Liver (tissue), 9 donors: ENCODE measurements around the gene ZFAND3. TPM values are rescaled to one million over a fixed set of nuclear protein-coding genes. Genes with fewer than 3 reads are reported as not detected.

Source experiments
- DNase-seq: peaks from one replicate; pipeline ENCODE4 v3.0.0-alpha.2; 2017; ENCODE audit warnings: low spot score
- H3K27ac ChIP-seq, 2 donors: one replicate each; pipeline ENCODE4 v1.7.0; 2013; ENCODE audit warnings: inconsistent platforms in 2 of 2, low read length in 2 of 2, control low read depth in 1 of 2, low read depth in 1 of 2, mild to moderate bottlenecking in 1 of 2
- H3K27me3 ChIP-seq, 4 donors: one replicate each; pipeline versions ENCODE4 v1.6.1 to v1.7.0; 2013; ENCODE audit warnings: low read length in 3 of 4, inconsistent platforms in 1 of 4, mild to moderate bottlenecking in 1 of 4, moderate library complexity in 1 of 4; ENCODE audit not compliant: control insufficient read depth in 4 of 4, insufficient read depth in 4 of 4
- H3K36me3 ChIP-seq, 4 donors: one replicate each; pipeline versions ENCODE4 v1.6.1 to v1.7.0; 2013; ENCODE audit warnings: low read length in 3 of 4, mild to moderate bottlenecking in 3 of 4, low read depth in 1 of 4, moderate library complexity in 1 of 4; ENCODE audit not compliant: control insufficient read depth in 4 of 4, insufficient read depth in 3 of 4
- H3K4me1 ChIP-seq, 4 donors: one replicate each; pipeline versions ENCODE4 v1.6.1 to v1.7.0; 2013; ENCODE audit warnings: low read length in 3 of 4, mild to moderate bottlenecking in 3 of 4, moderate library complexity in 1 of 4; ENCODE audit not compliant: control insufficient read depth in 4 of 4, insufficient read depth in 4 of 4
- H3K4me3 ChIP-seq, 3 donors: one replicate each; pipeline versions ENCODE4 v1.6.1 to v1.7.0; 2013; ENCODE audit warnings: low read length in 3 of 3, control low read depth in 1 of 3, low read depth in 1 of 3, mild to moderate bottlenecking in 1 of 3
- H3K9ac ChIP-seq, 2 donors: one replicate each; pipeline ENCODE4 v1.7.0; 2013; ENCODE audit warnings: low read length in 2 of 2, mild to moderate bottlenecking in 2 of 2, moderate library complexity in 2 of 2, control low read depth in 1 of 2, low read depth in 1 of 2
- H3K9me3 ChIP-seq, 4 donors: one replicate each; pipeline versions ENCODE4 v1.6.1 to v1.7.0; 2013; ENCODE audit warnings: low read length in 3 of 4; ENCODE audit not compliant: control insufficient read depth in 4 of 4
- EGR1 ChIP-seq, 2 donors: IDR thresholded peaks; 2 replicates each; pipeline ENCODE4 v1.6.1; 2016 to 2018; ENCODE audit warnings: antibody characterized with exemption in 2 of 2, low read depth in 2 of 2
- FOXA1 ChIP-seq: IDR thresholded peaks from 2 replicates; pipeline ENCODE4 v1.6.1; 2016; ENCODE audit warnings: antibody characterized with exemption
- GABPA ChIP-seq, 2 donors: IDR thresholded peaks in 1 of 2; conservative IDR thresholded peaks in 1 of 2; 2 replicates each; pipeline ENCODE4 v1.6.1; 2016; ENCODE audit warnings: antibody characterized with exemption in 2 of 2, mild to moderate bottlenecking in 1 of 2, moderate library complexity in 1 of 2
- HNF4A ChIP-seq, 2 donors: conservative IDR thresholded peaks; 2 replicates each; pipeline ENCODE4 v1.6.1; 2016; ENCODE audit warnings: antibody characterized with exemption in 2 of 2, mild to moderate bottlenecking in 2 of 2
- HNF4G ChIP-seq: IDR thresholded peaks from 2 replicates; pipeline ENCODE4 v1.6.1; 2016; ENCODE audit warnings: antibody characterized with exemption
- JUND ChIP-seq, 2 donors: IDR thresholded peaks; 2 replicates each; pipeline ENCODE4 v1.6.1; 2016; ENCODE audit warnings: antibody characterized with exemption in 2 of 2
- MAX ChIP-seq: IDR thresholded peaks from 2 replicates; pipeline ENCODE4 v1.6.1; 2016; ENCODE audit warnings: antibody characterized with exemption
- NR2F2 ChIP-seq: IDR thresholded peaks from 2 replicates; pipeline ENCODE4 v1.6.1; 2016; ENCODE audit warnings: antibody characterized with exemption
- RAD21 ChIP-seq, 2 donors: IDR thresholded peaks; 2 replicates each; pipeline ENCODE4 v1.6.1; 2016; ENCODE audit warnings: antibody characterized with exemption in 2 of 2, mild to moderate bottlenecking in 2 of 2
- RXRA ChIP-seq, 2 donors: IDR thresholded peaks; 2 replicates each; pipeline ENCODE4 v1.6.1; 2017 to 2018; ENCODE audit warnings: antibody characterized with exemption in 2 of 2, mild to moderate bottlenecking in 1 of 2
- SP1 ChIP-seq: IDR thresholded peaks from 2 replicates; pipeline ENCODE4 v1.6.1; 2018; ENCODE audit warnings: antibody characterized with exemption, mild to moderate bottlenecking
- YY1 ChIP-seq: IDR thresholded peaks from 2 replicates; pipeline ENCODE4 v1.6.1; 2016; ENCODE audit warnings: antibody characterized with exemption, mild to moderate bottlenecking
- WGBS: extraction: QIAGEN DNeasy Blood & Tissue Kit; methylation state at CpG from one replicate; pipeline ENCODE4 v1.1.7; 2013; 5-methylcytosine and 5-hydroxymethylcytosine counted together
- polyA plus RNA-seq, 2 donors: library from polyadenylated mRNA; stranded (reverse) in 1 of 2; unstranded in 1 of 2; fragments of 200-250 nt in 1 of 2; fragments of >200 nt in 1 of 2; fragmentation: Nextera tagmentation in 1 of 2; extraction: Ambion mirVana in 1 of 2; gene quantifications; one replicate each; pipeline versions ENCODE4 v1.2.1 to v1.2.3, GENCODE V29; 2013 to 2015
- total RNA-seq, 2 donors: library from RNA; depleted of rRNA; stranded (reverse); fragments of >200 nt; gene quantifications; one replicate each; pipeline ENCODE4 v1.2.3, GENCODE V29; 2014
- TF ChIP-seq, protein P1 (sequence below): IDR thresholded peaks from 2 replicates; pipeline ENCODE4 v1.6.1; 2016; ENCODE audit warnings: antibody characterized with exemption
- TF ChIP-seq, protein P2 (sequence below): fragments of 150-350 bp; IDR thresholded peaks from 2 replicates; pipeline ENCODE4 v1.5.1; 2017; ENCODE audit warnings: improper control_type of control experiment, low read depth, low read length; ENCODE audit not compliant: missing input control
- TF ChIP-seq, protein P3 (sequence below): IDR thresholded peaks from 2 replicates; pipeline ENCODE4 v1.6.1; 2016; ENCODE audit warnings: antibody characterized with exemption, mild to moderate bottlenecking
- TF ChIP-seq, protein P4 (sequence below): IDR thresholded peaks from 2 replicates; pipeline ENCODE4 v1.6.1; 2016; ENCODE audit warnings: antibody characterized with exemption
- donor health status: healthy.
- donor health status: healthy.
- donor health status: healthy.
- donor health status: healthy.
- donor health status: healthy.

Gene ZFAND3
- total and polyA plus RNA-seq, 4 donors: 7.7 to 37.5 (median 23.1) TPM

DNA sequence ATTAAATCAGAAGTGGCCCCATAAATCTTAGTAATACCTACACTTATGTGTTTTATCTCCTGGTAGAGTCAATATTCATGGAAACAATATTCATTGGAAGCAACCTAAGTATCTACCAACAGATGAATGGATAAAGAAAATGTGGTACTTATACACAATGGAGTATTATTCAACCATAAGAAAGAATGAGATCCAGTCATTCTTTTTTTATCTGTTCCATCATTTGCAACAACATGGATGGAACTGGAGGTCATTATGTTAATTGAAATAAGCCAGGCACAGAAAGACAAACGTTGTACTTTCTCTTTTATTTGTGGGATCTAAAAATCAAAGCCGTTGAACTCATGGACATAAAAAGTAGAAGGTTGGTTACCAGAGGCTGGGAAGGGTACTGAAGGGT lies 268.5 kb downstream of the ZFAND3 start:
- no peak for DNase-seq
- H3K4me1 ChIP-seq: no peaks in the 10 kb centered on the region
- no peak overlapping the region for H3K9ac ChIP-seq
- H3K27me3 ChIP-seq: no peaks in the 10 kb centered on the region
- H3K4me3 ChIP-seq: no peak overlapping the region
- no peak overlapping the region for H3K27ac ChIP-seq
- TF ChIP-seq, protein P1, sequence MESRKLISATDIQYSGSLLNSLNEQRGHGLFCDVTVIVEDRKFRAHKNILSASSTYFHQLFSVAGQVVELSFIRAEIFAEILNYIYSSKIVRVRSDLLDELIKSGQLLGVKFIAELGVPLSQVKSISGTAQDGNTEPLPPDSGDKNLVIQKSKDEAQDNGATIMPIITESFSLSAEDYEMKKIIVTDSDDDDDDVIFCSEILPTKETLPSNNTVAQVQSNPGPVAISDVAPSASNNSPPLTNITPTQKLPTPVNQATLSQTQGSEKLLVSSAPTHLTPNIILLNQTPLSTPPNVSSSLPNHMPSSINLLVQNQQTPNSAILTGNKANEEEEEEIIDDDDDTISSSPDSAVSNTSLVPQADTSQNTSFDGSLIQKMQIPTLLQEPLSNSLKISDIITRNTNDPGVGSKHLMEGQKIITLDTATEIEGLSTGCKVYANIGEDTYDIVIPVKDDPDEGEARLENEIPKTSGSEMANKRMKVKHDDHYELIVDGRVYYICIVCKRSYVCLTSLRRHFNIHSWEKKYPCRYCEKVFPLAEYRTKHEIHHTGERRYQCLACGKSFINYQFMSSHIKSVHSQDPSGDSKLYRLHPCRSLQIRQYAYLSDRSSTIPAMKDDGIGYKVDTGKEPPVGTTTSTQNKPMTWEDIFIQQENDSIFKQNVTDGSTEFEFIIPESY: no peak
- no peaks in the 10 kb centered on the region for H3K9me3 ChIP-seq
- peaks cover 0 to 5% (median 4%) of the 10 kb centered on the region in 4 donors for H3K36me3 ChIP-seq
- 91% methylated on average over 2 of the region's 2 CpGs for WGBS

GRCh38 chr6:38088829-38089228 lies 269.3 kb downstream of the ZFAND3 start:
- Histone ChIP-seq H3K27ac (no peak overlapping the region), H3K27me3 (no peaks in the 10 kb centered on the region), H3K9me3 (no peaks in the 10 kb centered on the region), H3K4me3 (no peak overlapping the region), H3K9ac (no peak overlapping the region), H3K4me1 (no peaks in the 10 kb centered on the region), H3K36me3 (peaks cover 0 to 5% (median 1%) of the 10 kb centered on the region in 4 donors)
- no peak for DNase-seq
- TF ChIP-seq YY1: no peak
- TF ChIP-seq, protein P1: no peak
- TF ChIP-seq, protein P2, sequence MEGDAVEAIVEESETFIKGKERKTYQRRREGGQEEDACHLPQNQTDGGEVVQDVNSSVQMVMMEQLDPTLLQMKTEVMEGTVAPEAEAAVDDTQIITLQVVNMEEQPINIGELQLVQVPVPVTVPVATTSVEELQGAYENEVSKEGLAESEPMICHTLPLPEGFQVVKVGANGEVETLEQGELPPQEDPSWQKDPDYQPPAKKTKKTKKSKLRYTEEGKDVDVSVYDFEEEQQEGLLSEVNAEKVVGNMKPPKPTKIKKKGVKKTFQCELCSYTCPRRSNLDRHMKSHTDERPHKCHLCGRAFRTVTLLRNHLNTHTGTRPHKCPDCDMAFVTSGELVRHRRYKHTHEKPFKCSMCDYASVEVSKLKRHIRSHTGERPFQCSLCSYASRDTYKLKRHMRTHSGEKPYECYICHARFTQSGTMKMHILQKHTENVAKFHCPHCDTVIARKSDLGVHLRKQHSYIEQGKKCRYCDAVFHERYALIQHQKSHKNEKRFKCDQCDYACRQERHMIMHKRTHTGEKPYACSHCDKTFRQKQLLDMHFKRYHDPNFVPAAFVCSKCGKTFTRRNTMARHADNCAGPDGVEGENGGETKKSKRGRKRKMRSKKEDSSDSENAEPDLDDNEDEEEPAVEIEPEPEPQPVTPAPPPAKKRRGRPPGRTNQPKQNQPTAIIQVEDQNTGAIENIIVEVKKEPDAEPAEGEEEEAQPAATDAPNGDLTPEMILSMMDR: no peak
- TF ChIP-seq HNF4A (conservative IDR thresholded peaks at IDR 0.05): no peak
- WGBS: 92% methylated on average over 3 of the region's 3 CpGs

DNA sequence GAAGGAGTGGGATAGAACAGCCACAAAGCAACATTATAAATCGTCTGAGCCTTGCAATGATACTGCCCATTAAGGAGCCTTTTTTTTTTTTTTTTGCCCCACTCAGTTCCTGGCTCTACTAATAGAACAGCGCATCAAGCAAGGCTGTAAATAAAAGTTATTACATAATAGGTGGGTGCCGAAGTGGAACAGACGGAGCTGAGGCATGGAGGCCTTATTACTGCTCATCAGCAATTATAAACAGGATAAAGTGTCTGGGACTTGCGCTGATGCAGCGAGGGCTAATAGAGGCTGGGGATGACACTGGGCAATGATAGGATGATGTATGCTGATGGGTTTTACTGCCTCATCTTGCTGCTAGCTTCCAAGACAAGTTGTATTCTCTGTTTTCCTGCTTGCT lies 272.1 kb downstream of the ZFAND3 start:
- Histone ChIP-seq H3K9ac (no peak overlapping the region), H3K27me3 (no peaks in the 10 kb centered on the region), H3K36me3 (no peaks in the 10 kb centered on the region), H3K4me1 (peaks cover 0 to 2% (median 0%) of the 10 kb centered on the region in 4 donors), H3K27ac (no peak overlapping the region), H3K9me3 (no peaks in the 10 kb centered on the region), H3K4me3 (no peak overlapping the region)
- 92% methylated on average over 6 of the region's 6 CpGs for WGBS
- DNase-seq: no peak
- TF ChIP-seq, protein P3, sequence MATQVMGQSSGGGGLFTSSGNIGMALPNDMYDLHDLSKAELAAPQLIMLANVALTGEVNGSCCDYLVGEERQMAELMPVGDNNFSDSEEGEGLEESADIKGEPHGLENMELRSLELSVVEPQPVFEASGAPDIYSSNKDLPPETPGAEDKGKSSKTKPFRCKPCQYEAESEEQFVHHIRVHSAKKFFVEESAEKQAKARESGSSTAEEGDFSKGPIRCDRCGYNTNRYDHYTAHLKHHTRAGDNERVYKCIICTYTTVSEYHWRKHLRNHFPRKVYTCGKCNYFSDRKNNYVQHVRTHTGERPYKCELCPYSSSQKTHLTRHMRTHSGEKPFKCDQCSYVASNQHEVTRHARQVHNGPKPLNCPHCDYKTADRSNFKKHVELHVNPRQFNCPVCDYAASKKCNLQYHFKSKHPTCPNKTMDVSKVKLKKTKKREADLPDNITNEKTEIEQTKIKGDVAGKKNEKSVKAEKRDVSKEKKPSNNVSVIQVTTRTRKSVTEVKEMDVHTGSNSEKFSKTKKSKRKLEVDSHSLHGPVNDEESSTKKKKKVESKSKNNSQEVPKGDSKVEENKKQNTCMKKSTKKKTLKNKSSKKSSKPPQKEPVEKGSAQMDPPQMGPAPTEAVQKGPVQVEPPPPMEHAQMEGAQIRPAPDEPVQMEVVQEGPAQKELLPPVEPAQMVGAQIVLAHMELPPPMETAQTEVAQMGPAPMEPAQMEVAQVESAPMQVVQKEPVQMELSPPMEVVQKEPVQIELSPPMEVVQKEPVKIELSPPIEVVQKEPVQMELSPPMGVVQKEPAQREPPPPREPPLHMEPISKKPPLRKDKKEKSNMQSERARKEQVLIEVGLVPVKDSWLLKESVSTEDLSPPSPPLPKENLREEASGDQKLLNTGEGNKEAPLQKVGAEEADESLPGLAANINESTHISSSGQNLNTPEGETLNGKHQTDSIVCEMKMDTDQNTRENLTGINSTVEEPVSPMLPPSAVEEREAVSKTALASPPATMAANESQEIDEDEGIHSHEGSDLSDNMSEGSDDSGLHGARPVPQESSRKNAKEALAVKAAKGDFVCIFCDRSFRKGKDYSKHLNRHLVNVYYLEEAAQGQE: no peak
- TF ChIP-seq HNF4A (conservative IDR thresholded peaks at IDR 0.05) (no peak), SP1 (no peak), MAX (no peak), EGR1 (IDR thresholded peaks at IDR 0.05; ENCODE audit: low read depth in 2 of 2) (no peak), HNF4G (no peak), JUND (IDR thresholded peaks at IDR 0.05) (no peak), NR2F2 (no peak), GABPA (IDR thresholded peaks at IDR 0.05 in 1 of 2, conservative IDR thresholded peaks at IDR 0.05 in 1 of 2) (no peak), FOXA1 (no peak), RXRA (IDR thresholded peaks at IDR 0.05) (no peak), RAD21 (IDR thresholded peaks at IDR 0.05) (no peak)
- TF ChIP-seq, protein P4, sequence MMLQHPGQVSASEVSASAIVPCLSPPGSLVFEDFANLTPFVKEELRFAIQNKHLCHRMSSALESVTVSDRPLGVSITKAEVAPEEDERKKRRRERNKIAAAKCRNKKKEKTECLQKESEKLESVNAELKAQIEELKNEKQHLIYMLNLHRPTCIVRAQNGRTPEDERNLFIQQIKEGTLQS: no peak
- TF ChIP-seq, protein P2: no peak
